Left renal cortex interstitium (tissue), 4 donors: ENCODE measurements around the gene SGMS1. TPM values are rescaled to one million over a fixed set of nuclear protein-coding genes. Genes with fewer than 3 reads are reported as not detected.
"Not testable (repeated sequence)": the region's sequence is repeated elsewhere in the genome, so short reads cannot be mapped to it uniquely, and the experiment has no call there.

Experiments used
- DNase-seq, 4 donors: peaks; one replicate each; pipeline ENCODE4 v3.0.0-alpha.2; 2013; ENCODE audit warnings: low read depth in 4 of 4, low spot score in 2 of 4, missing footprints in 1 of 4
- polyA plus RNA-seq, 4 donors: library from polyadenylated mRNA; unstranded; fragments of 120-200 nt; gene quantifications; one replicate each; pipeline ENCODE4 v1.2.1, GENCODE V29; 2013; ENCODE audit not compliant: insufficient read length in 4 of 4

Gene SGMS1
- polyA plus RNA-seq, 4 donors, result 53.7 to 59.7 (median 55.1) TPM

DNA sequence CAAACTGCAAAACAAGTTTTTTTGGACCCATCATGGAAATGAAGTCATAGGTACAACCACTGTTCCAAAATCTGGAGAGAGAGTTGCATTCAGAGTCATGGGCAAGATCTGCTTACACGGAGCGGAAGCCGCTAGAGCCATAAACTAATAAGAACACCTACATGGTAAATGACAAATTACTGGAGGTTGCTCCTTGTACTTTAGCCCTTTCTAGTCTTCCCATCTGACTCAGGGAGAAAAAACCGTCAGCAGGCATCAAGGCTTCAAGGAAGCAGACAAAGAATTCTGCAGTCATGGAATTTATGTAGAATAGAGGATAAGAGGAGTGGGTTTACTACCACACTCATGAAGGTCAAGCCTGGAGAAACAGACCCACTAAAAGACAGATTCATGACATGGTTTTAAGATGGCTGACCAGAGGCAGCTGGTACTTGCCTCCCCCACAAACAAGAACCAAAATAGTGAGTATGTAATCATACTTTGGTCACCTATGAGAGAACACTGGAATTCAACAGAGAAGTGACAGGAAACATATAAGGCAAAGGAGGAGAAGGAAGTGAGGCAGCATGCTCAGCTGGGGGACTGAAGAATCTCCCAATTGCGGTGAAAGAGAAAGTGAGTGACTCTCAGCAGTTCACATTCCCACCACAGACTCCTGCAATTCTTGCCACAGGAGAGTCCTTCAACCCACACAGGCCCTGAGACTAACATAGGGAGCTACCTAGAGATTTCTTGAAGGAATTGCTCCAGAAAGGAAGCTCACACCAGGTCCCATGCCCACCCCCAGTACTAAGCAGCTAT lies 330.0 kb downstream of the SGMS1 start:
- no peak for DNase-seq

DNA sequence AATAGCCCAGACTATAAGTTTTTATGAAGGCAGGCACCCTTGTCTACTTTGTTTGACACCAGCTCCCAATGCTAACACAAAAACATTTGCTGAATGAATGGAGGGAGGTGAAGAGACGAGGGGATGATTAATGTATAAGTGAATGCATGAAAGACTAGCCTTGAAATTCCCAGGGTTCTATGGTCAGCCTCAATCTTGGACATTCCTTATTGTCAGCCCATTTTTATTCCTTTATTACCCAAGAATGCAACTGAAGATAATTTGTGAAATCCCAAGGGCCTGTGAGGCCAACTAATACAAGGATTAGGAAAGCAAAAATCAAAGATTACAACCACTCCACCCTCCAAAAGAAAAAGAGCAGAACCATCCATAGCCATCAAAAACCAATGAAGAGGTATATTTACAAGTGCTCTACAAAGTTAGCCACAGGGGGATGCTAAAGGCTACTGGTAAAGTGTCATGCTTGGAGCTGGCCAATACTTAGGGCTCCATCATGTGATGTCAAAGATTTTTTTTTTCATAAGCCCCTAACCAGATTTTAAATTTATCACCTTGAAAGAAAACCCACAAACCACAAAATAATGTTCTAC lies 332.4 kb downstream of the SGMS1 start:
- no peak for DNase-seq

DNA sequence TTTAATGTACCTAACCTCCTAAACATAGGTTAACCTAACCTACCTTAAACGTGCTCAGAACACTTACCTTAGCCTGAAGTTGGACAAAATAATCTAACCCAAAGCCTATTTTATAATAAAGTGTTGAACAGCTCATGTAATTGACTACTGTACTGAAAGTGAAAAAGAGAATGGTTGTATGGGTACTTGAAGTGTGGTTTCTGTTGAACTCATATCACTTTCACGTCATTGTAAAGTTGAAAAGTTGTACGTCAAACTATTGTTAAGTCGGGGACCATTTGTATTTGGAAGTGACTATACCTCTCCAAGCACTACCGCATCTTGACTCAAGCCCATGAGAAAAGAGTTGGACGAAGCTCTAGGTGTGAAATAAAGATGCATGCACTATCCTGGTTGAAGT lies 334.6 kb downstream of the SGMS1 start:
- DNase-seq, result no peak

DNA sequence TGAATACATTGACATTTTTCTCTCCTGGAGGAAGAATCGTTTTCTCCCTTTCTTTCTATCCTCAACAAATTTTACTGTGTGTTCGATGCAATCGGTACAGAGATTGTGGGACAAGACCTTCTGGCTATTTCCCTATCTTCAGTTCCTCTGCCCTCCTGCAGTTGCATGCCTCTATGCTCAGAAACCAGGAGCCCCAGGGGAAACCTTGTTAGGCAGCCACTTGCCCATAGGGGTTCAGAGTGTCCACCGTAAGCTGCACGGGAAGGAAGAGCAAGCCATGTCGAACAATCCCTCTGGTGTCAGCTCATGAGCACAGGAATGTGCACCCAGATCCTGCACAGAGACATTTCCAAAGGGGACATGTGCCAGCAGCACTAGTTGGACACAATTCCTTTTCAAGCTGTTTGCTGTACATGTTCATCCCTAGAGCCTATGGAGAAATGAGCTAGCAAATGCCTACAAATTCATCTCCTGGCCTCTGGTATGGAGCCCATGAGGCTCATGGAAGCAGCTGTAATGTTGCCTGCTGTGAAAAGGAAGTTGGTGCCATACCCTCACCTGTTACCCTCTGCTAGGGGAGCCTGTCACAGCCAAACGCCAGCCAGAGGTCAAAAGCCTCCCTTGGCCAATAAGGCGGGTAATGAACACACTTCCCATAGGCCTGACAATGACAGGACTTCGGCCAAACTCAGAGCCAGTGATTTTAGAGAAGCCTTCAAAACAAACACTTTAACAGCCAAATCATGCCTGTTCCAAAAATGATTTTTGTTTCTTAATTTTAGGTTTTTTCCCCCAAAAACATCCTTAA lies 336.6 kb downstream of the SGMS1 start:
- no peak for DNase-seq

DNA sequence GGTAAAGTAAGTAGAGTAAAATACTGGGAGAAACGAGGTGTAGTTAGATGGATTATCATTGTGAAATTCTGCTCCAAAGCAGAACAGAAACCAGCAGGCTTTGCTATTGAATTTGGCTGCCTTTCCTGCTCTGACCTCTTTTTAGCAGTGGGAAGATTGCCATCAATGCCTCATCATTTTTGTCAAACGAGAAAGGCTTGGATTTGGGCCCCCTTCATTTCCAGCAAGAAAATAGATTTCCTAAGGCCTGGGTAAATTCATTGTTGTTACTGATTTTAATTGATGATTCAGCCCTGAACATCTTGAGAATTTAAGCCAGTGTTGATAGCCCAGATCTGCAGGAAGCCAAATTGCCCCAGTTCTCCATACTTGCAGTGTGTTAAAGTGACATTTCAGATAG lies 337.2 kb downstream of the SGMS1 start:
- no peak for DNase-seq

DNA sequence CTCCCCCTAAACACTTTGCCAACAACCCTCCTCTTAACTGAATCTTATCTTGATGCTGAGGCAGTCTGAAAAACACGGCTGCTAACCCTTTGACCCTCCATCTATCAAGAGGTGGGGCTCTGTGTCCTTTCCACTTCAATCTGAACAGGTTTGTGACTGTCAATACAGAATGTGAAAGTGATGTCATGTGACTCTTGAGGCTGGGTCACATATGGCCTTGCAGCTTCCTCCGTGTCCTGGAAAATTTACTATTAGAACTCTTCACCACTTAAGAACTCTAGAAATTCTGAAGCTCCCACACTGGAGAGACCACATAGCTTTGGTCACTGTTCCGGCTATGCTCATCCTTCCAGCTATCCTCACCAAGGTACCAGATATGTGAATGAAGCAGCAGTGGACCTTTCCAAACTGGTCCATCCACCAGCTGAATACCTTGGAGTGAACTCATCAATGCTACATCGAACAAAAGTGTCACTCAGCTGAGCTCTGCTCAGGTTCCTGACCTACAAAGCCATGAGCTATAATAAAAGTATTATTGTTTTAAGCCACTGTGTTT lies 341.7 kb downstream of the SGMS1 start:
- no peak for DNase-seq

DNA sequence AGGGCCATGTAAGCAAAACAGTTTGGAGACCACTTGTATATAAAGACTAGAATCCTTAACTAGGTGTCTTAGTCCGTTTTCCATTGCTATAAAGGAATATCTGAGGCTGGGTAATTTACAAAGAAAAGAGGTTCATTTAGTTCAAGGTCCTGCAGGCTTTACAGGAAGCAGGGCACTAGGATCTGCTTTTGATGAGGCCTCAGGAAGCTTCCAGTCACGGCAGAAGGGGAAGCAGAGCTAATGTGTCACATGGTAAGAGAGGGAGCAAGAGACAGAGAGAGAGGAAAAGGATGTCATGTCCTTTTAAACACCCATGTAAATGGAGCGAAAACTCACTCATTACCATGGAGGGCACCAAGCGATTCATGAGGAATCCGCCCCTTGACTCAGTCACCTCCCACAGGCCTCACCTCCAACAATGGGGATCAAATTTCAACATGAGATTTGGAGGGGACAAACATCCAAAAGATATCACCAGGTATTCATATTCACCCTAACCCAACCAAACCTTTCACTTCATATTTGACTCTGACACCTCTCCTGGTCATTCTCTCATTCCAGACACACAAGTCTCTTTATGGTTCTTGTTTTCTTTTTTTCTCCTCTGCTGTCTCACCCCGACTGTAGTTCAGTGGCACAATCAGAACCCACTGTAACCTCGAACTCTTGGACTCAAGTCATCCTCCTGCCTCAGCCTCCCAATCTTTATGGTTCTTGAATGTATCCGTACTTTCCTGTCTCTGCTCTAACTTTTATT lies 342.4 kb downstream of the SGMS1 start:
- DNase-seq, result no peak

DNA sequence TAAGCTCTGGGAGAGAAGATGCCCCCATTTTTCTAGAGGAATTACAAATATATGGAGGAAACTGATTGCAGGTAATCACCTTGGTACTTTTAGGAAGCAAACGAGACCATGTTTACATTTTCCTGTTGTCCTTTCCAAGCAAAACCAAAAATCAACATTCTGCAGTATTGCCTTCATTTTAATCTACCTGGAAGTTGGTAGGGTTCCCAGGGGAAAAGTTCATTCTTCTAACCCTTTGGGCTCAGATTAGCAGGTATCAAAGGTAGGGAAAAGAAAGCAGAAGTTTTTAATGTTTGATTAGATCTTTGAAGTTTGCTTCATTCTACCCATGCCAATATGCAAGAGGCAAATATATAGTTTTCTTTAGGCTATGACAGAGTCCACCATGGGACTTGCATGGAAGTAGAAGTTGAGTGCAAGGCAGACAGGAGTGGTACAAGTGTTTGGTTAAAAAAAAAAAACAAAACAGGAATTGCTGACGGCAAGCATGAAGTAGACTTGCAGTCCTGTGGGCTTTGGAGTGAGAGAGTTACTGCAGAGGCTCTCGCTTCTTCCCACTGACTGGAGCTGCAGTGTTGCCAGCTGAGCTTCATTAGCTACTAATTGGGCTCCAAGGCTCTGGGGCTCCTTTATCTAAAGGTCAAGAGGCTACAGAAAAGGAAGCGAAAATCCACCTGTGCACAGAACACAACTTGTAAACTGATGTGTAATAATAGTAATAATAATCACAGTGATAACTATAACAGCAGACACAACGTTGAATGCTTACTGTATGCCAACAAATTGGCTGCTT lies 343.5 kb downstream of the SGMS1 start:
- no peak for DNase-seq

DNA sequence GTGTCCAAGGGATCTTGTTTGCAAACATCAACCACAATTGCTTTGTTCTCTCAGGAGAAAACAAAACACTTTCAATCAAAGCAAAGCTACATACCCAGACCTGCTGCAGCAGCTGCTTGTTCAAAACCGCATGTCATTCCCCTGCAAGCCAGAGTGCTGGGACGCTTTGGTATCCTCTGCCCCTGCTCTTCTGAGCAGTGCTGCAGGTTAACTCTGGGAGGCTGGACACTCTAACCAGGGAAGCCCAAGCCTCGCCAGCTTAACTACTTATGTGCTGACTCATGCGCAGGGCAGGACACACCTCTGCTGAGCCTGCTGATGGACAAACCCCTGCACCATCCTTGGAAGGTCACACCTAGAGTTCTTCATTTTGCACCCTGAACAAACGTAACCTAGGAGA lies 344.3 kb downstream of the SGMS1 start:
- DNase-seq, result no peak

DNA sequence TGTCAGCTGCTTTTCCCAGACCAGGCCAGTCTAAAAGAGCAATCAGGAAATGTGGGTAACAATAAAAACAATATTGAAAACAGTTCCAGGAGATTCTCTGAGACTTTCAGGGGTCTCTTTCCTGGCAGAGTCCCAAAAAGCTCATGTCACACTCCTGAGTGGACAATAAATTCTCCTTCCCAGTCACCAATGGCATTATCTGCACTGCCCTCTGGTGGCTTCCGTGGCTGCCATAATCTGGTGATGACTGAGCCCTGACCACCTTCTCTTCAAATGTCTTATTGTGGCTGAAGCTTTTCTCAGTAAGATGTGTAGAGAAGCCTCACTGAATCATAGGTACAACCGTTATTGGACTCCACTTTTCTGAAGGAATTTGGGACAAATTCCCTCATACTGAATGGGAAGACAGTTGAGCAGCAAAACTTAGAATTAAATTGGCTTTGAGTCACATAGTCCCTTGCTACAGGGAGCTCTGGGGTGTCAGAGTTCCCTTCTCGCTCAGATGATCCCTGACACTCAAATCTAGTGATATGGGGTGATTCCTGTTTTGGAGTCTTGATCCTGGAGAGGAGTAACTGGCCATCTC lies 348.0 kb downstream of the SGMS1 start:
- DNase-seq, result no peak

DNA sequence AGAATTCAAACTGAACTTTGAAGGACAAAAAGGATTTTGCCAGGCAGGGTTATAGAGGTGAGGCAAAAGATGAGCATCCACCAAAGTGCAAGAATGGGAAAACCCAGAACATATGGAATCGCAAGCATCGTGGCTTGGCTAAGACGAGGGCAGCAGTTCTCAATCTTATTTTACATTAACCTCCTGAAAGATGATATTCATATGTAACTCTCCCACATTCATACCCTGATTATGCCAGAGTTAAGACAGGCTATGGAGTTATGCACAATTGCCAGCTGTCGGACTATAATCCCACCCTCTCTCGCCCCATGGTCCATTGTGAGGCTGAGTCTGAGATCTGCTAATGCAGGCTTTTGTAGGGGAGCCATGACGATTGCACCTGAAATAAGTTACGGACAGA lies 351.2 kb downstream of the SGMS1 start:
- DNase-seq, result no peak

DNA sequence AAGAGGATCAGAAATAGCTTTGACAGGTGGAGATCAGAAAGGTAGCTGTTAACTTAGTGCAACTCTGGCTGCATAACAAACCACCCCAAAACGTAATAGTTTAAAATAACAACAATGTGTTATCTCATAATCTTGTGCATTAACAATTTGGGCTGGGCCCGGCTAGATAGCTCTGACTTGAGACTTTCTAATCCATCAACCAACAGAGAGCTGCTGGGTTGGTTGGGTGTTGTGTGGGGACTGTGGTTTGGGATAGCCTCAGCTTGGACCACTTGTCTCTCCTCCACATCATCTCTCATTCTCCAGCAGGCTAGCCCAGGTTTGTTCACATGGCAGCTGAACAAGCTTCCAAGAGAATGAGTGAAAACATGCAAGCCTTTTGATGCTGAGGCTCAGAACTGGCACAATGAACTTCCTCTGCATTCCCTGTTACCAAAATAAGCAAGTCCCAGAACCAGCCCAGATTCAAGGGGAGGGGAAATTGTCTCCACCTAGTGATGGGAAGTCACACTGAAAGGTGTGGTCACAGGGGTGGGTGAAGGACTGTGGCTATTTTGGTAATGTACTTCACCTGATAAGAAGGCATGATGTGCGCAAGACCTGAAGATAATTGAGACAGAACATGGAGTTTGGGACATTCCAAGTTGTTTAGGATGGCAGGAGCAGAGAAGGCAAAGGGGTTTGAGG lies 352.0 kb downstream of the SGMS1 start:
- no peak for DNase-seq

DNA sequence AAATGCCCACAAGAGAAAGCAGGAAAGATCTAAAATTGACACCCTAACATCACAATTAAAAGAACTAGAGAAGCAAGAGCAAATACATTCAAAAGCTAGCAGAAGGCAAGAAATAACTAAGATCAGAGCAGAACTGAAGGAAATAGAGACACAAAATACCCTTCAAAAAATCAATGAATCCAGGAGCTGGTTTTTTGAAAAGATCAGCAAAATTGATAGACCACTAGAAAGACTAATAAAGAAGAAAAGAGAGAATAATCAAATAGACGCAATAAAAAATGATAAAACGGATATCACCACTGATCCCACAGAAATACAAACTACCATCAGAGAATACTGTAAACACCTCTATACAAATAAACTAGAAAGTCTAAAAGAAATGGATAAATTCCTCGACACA lies 355.9 kb downstream of the SGMS1 start:
- not testable (repeated sequence) for DNase-seq

DNA sequence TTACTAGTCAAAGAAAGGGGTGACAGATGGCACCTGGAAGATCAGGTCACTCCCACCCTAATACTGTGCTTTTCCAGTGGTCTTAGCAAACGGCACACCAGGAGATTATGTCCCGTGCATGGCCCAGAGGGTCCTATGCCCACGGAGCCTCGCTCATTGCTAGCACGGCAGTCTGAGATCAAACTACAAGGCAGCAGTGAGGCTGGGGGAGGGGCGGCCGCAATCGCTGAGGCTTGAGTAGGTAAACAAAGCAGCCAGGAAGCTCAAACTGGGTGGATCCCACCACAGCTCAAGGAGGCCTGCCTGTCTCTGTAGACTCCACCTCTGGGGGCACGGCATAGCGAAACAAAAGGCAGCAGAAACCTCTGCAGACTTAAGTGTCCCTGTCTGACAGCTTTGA lies 361.1 kb downstream of the SGMS1 start:
- not testable (repeated sequence) for DNase-seq

DNA sequence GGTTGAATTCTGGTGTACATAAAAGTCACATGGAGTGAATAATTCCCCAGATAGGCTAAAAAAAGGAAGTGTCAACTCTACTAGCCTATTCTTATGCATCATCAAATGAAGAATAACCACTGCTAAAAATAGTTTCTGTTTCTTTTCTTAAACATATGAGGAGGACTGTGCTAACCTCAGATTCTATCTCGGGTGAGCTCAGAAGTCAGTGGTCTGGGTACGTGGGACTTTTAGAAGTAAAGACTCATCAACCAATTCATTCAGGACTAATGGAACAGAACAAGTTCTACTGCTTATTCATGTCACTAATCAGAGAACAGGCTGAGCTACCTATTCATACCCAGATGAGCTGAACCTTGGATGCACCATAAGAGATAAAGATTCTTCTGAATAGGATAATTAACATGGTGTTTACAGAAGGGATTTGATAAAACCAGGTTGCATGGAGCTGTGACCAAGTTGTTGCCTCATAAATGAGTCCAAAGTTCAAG lies 362.9 kb downstream of the SGMS1 start:
- no peak for DNase-seq
